GM19351 (cell line): Measurements from ENCODE around the gene BACH2.

Experiments
- ATAC-seq: cut with Tn5 transposase; IDR thresholded peaks from one replicate; pipeline ENCODE4 v1.9.1; 2021; ENCODE audit warnings: mild to moderate bottlenecking, moderate library complexity; ENCODE audit not compliant: unreplicated experiment

Gene BACH2

GRCh38 chr6:90187437-90188121, 109.1 kb downstream of the BACH2 start:
- ATAC-seq: peak; percentile 43

GRCh38 chr6:90186637-90187371, 109.8 kb downstream of the BACH2 start:
- ATAC-seq: no peak

- ATAC-seq: no peak
These were observed 110.6 kb downstream of the BACH2 start for GRCh38 chr6:90186026-90186425.

GRCh38 chr6:90184334-90185298, 112.0 kb downstream of the BACH2 start:
- no peak for ATAC-seq

GRCh38 chr6:90183587-90184333, 112.9 kb downstream of the BACH2 start:
- ATAC-seq: no peak

- no peak for ATAC-seq
These were observed 116.1 kb downstream of the BACH2 start for GRCh38 chr6:90180526-90180925.

- no peak for ATAC-seq
These were observed 117.2 kb downstream of the BACH2 start for GRCh38 chr6:90179190-90180169.

GRCh38 chr6:90178384-90178855, 118.2 kb downstream of the BACH2 start:
- no peak for ATAC-seq

- ATAC-seq: no peak
These were observed 118.9 kb downstream of the BACH2 start for GRCh38 chr6:90177544-90178383.

- peak; percentile 75 for ATAC-seq
These were observed 120.8 kb downstream of the BACH2 start for GRCh38 chr6:90175627-90176538.

GRCh38 chr6:90173262-90173925, 123.2 kb downstream of the BACH2 start:
- ATAC-seq: no peak

GRCh38 chr6:90170601-90171000, 126.0 kb downstream of the BACH2 start:
- no peak for ATAC-seq

- ATAC-seq: no peak
These were observed 127.3 kb downstream of the BACH2 start for GRCh38 chr6:90169374-90169773.

GRCh38 chr6:90168693-90169131, 127.9 kb downstream of the BACH2 start:
- no peak for ATAC-seq

- ATAC-seq: no peak
These were observed 128.9 kb downstream of the BACH2 start for GRCh38 chr6:90167514-90168379.
